Measurements from ENCODE around the gene PRPF19.

PRPF19 gene

DNA sequence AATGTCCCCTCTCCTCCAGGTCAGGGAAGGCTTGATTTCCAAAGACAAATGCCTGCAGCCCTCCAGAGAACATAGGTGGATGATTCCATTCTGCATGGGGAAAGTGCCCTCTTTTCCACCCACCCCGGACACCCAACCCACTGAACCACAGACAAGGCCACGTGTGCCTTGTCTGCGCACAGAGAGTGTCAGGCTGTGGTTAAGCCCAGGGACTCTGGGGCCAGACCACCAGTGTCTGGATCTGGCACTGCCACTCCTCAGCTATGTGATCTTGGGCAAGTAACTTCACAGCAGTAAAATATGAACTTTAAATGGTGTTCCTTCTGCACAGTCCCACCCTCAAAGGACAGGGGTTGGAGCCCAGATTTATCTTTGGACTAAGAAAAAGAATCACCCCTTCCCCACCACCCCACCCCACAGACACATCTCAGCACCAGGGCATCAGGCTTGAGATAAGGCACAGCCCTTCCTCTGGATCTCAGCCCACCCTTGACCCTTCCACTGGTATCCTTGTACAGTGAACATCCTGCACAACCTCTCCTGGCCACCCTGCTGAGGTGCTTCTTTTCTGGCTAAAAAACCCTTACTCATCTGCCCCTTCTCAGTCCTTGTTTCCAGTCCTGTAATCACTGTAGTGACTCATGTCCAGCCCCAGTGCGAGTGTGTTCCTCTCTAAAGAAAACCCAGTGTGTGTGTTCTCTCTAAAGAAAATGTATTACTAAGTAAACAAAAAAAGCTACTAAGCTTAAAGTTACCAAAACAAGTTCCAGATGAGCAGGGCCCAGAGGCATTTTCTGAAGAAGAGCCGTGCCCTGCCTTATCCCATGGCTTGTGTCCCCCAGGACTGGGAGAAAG is 48.8 kb downstream of the PRPF19 start:
- Histone ChIP-seq H4K20me1 (ENCODE audit: control insufficient read depth, insufficient read depth, low read depth, low read length) (no peaks in the 10 kb centered on the region), H3K27me3 (ENCODE audit: control insufficient read depth, low read length) (no peaks in the 10 kb centered on the region; the same call in 1 of the 2 replicates), H3K9me3 (ENCODE audit: control insufficient read depth, insufficient read depth, low read length) (no peaks in the 10 kb centered on the region), H3K27ac (ENCODE audit: low read depth, low read length) (no peak overlapping the region), H3K79me2 (ENCODE audit: control insufficient read depth, low read length) (no peaks in the 10 kb centered on the region), H3K9me2 (replicated peaks; ENCODE audit: control insufficient read depth, low read length) (no peaks in the 10 kb centered on the region), H3K4me3 (ENCODE audit: low read length) (no peak overlapping the region), H3K4me1 (ENCODE audit: control insufficient read depth, low read length) (peaks cover 13% of the 10 kb centered on the region), H3F3A (ENCODE audit: control insufficient read depth, insufficient read depth) (no peaks in the 10 kb centered on the region), H3K36me3 (ENCODE audit: control insufficient read depth, low read length) (peaks cover 4% of the 10 kb centered on the region; the same call in 1 of the 2 replicates), H3K4me2 (ENCODE audit: low read length) (no peak overlapping the region)
- TF ChIP-seq EZH2phosphoT487 (IDR thresholded peaks at IDR 0.05; ENCODE audit: borderline replicate concordance, low read length), result no peak

DNA sequence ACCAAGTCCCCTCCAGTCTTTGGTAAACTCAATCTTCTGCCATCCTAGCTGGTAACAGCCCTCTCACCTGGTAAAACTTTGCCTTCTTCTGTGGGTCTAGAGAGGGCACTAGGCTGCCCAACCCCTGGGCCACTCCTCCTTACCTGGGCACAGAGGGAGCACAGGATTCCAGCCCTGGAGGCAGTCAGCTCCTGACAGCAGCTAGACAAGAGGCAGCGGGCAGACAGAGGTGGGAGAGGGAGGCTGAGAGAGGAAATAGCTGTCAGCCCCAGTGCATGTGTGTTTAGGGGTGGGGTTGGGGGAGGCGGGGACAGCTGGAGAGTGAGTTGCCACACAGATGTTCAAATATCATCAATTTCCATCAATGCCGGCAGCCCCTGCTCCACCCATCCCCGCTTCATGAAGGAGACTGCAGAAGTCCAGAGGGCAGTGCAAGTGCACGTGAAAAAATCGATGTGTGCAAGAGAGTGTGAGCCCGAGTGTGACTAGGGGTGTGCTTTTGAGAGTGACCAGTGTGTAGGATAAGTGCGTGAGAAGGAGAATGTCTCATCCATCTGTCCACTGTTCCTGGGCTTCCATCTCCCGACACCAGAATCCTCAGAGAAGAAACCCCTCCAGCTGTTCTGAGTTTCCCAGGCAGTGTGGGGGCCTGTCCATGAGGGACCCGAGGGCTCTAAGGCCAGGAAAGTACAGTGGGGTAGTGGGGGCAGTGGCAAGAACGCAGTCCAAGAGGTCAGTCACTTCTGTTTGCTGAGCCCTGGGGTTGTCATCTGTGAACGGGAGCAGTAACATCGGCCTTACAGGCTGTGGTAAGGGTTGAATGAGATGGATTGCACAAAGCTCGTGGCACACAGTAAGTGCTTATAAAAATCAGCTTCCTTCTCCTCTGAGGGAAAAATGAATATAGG is 50.4 kb downstream of the PRPF19 start, which contains the start of gene PTGDR2:
Gene PTGDR2, minus strand, starts transcription at position 225 of the 908 bp plus-strand sequence. CDS start 2,228 bp downstream, outside the sequence.
- Histone ChIP-seq H3K9me3 (ENCODE audit: control insufficient read depth, insufficient read depth, low read length) (no peaks in the 10 kb centered on the region), H3K4me3 (ENCODE audit: low read length) (no peak within 1 kb of the TSS), H3K9me2 (replicated peaks; ENCODE audit: control insufficient read depth, low read length) (no peaks in the 10 kb centered on the region), H4K20me1 (ENCODE audit: control insufficient read depth, insufficient read depth, low read depth, low read length) (no peaks in the 10 kb centered on the region), H3K79me2 (ENCODE audit: control insufficient read depth, low read length) (no peaks in the 10 kb centered on the region), H3K4me2 (ENCODE audit: low read length) (no peak within 1 kb of the TSS), H3K27ac (ENCODE audit: low read depth, low read length) (no peak within 1 kb of the TSS), H3K27me3 (ENCODE audit: control insufficient read depth, low read length) (no peaks in the 10 kb centered on the region), H3K4me1 (ENCODE audit: control insufficient read depth, low read length) (peaks cover 13% of the 10 kb centered on the region), H3K36me3 (ENCODE audit: control insufficient read depth, low read length) (peaks cover 13% of the 10 kb centered on the region), H3F3A (ENCODE audit: control insufficient read depth, insufficient read depth) (no peaks in the 10 kb centered on the region)
- TF ChIP-seq, protein P1, sequence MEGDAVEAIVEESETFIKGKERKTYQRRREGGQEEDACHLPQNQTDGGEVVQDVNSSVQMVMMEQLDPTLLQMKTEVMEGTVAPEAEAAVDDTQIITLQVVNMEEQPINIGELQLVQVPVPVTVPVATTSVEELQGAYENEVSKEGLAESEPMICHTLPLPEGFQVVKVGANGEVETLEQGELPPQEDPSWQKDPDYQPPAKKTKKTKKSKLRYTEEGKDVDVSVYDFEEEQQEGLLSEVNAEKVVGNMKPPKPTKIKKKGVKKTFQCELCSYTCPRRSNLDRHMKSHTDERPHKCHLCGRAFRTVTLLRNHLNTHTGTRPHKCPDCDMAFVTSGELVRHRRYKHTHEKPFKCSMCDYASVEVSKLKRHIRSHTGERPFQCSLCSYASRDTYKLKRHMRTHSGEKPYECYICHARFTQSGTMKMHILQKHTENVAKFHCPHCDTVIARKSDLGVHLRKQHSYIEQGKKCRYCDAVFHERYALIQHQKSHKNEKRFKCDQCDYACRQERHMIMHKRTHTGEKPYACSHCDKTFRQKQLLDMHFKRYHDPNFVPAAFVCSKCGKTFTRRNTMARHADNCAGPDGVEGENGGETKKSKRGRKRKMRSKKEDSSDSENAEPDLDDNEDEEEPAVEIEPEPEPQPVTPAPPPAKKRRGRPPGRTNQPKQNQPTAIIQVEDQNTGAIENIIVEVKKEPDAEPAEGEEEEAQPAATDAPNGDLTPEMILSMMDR (IDR thresholded peaks at IDR 0.05; ENCODE audit: low read depth, low read length, poor library complexity, severe bottlenecking), result no peak
- TF ChIP-seq EZH2phosphoT487 (IDR thresholded peaks at IDR 0.05; ENCODE audit: borderline replicate concordance, low read length), result no peak

DNA sequence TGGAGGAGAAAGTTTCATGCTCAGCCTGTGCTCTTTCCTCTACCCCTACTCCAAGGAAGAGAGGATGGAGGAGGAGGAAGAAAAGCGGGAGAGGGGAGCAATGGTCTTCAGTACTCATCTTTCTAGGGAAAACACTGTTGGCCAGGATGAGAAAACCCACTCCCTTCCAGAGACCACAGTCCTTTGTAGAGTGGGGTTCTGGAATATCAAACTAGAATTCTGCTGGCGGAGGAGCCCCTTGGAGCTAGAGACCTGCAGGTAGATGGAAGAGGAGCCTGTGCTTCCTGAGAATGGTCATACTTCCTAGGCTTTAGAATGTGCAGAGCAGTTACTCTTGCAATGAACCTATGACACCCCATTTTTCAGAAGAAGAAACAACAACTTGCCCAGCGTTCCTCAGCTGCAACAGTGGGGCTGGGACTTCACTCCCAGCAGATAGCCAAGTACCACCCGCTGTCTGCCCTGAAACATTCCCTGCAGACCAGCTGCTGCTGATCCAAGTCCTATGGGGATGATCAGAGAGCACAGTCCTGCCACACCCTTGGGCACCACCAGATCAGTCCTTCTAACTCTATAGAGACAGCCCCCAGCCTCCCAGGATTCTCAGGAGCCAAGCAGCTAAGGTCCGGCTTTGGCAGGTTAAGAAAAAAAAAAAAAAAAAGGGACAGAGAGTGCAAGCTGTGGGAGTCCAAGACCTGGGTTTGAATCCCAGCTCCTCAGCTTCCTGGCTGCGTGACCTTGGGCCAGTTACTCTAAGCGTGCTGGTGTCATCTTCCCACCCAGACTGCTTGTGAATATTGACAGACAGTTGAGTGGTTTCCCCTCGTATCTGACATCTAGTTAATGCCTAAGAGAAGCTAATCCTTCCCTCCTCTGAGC is 51.3 kb downstream of the PRPF19 start:
- no peaks in the 10 kb centered on the region for H4K20me1 ChIP-seq (ENCODE audit: control insufficient read depth, insufficient read depth, low read depth, low read length)
- H3K9me2 ChIP-seq (replicated peaks; ENCODE audit: control insufficient read depth, low read length), result no peaks in the 10 kb centered on the region
- TF ChIP-seq, protein P1 (IDR thresholded peaks at IDR 0.05; ENCODE audit: low read depth, low read length, poor library complexity, severe bottlenecking), result no peak
- TF ChIP-seq EZH2phosphoT487 (IDR thresholded peaks at IDR 0.05; ENCODE audit: borderline replicate concordance, low read length), result no peak
- H3K27me3 ChIP-seq (ENCODE audit: control insufficient read depth, low read length), result no peaks in the 10 kb centered on the region
- H3K36me3 ChIP-seq (ENCODE audit: control insufficient read depth, low read length), result peaks cover 22% of the 10 kb centered on the region
- no peaks in the 10 kb centered on the region for H3K79me2 ChIP-seq (ENCODE audit: control insufficient read depth, low read length)
- H3K27ac ChIP-seq (ENCODE audit: low read depth, low read length), result no peak overlapping the region
- H3K4me3 ChIP-seq (ENCODE audit: low read length), result no peak overlapping the region
- no peaks in the 10 kb centered on the region for H3K9me3 ChIP-seq (ENCODE audit: control insufficient read depth, insufficient read depth, low read length)
- H3F3A ChIP-seq (ENCODE audit: control insufficient read depth, insufficient read depth), result no peaks in the 10 kb centered on the region
- no peak overlapping the region for H3K4me2 ChIP-seq (ENCODE audit: low read length)
- H3K4me1 ChIP-seq (ENCODE audit: control insufficient read depth, low read length), result peaks cover 13% of the 10 kb centered on the region
